Astrocyte (in vitro differentiated cells and primary cell): Measurements from ENCODE around the gene NEBL. TPM values are rescaled to one million over a fixed set of nuclear protein-coding genes. Genes with fewer than 3 reads are reported as not detected.
"Not testable (repeated sequence)": the region's sequence is repeated elsewhere in the genome, so short reads cannot be mapped to it uniquely, and the experiment has no call there.

Experiments
- DNase-seq: peaks from one replicate; pipeline ENCODE4 v3.0.0-alpha.2; 2010; ENCODE audit warnings: low read depth
- FAIRE-seq: peaks from 2 replicates; lab custom pipeline; 2011; peaks lifted over from hg19 to GRCh38; lab: Jason Lieb, UNC
- H2AFZ ChIP-seq: 2 replicates; pipeline ENCODE4 v1.6.0; 2012; ENCODE audit warnings: low read depth, low read length, inconsistent platforms
- H3K27ac ChIP-seq: 2 replicates; pipeline ENCODE4 v1.5.1; 2011; ENCODE audit warnings: low read depth, low read length, inconsistent platforms
- H3K27me3 ChIP-seq: 2 replicates; pipeline ENCODE4 v1.6.0; 2011; ENCODE audit warnings: low read length, inconsistent platforms; ENCODE audit not compliant: insufficient read depth
- H3K36me3 ChIP-seq: 2 replicates; pipeline ENCODE4 v1.5.1; 2011; ENCODE audit warnings: low read length, inconsistent platforms; ENCODE audit not compliant: insufficient read depth
- H3K4me1 ChIP-seq: 2 replicates; pipeline ENCODE4 v1.5.1; 2011; ENCODE audit warnings: low read length, inconsistent platforms; ENCODE audit not compliant: insufficient read depth
- H3K4me2 ChIP-seq: 2 replicates; pipeline ENCODE4 v1.6.0; 2012; ENCODE audit warnings: low read length, inconsistent platforms
- H3K4me3 ChIP-seq: 2 replicates; pipeline ENCODE4 v1.5.1; 2011; ENCODE audit warnings: low read depth, mild to moderate bottlenecking, low read length, inconsistent platforms; ENCODE audit not compliant: insufficient read depth
- H3K79me2 ChIP-seq: 2 replicates; pipeline ENCODE4 v1.6.0; 2012; ENCODE audit warnings: mild to moderate bottlenecking, low read length, inconsistent platforms; ENCODE audit not compliant: insufficient read depth
- H3K9ac ChIP-seq: 2 replicates; pipeline ENCODE4 v1.6.0; 2012; ENCODE audit warnings: mild to moderate bottlenecking, low read length, inconsistent platforms
- H3K9me3 ChIP-seq: 2 replicates; pipeline ENCODE4 v1.5.1; 2012; ENCODE audit warnings: low read depth, mild to moderate bottlenecking, low read length, inconsistent platforms; ENCODE audit not compliant: insufficient read depth
- H4K20me1 ChIP-seq: 2 replicates; pipeline ENCODE4 v1.6.0; 2012; ENCODE audit warnings: low read length, inconsistent platforms; ENCODE audit not compliant: insufficient read depth
- H3K27ac Mint-ChIP-seq: one replicate; pipeline ENCODE4 v1.8.0; 2021; ENCODE audit warnings: mild to moderate bottlenecking, mixed read lengths; ENCODE audit not compliant: unreplicated experiment
- H3K27me3 Mint-ChIP-seq: one replicate; pipeline ENCODE4 v1.8.0; 2021; ENCODE audit warnings: low read depth, mixed read lengths; ENCODE audit not compliant: unreplicated experiment
- H3K36me3 Mint-ChIP-seq: one replicate; pipeline ENCODE4 v1.8.0; 2021; ENCODE audit warnings: low read depth, mixed read lengths; ENCODE audit not compliant: unreplicated experiment
- H3K4me1 Mint-ChIP-seq: one replicate; pipeline ENCODE4 v1.8.0; 2021; ENCODE audit warnings: low read depth, mixed read lengths; ENCODE audit not compliant: unreplicated experiment
- H3K4me3 Mint-ChIP-seq: one replicate; pipeline ENCODE4 v1.8.0; 2021; ENCODE audit warnings: mild to moderate bottlenecking, moderate library complexity, mixed read lengths; ENCODE audit not compliant: unreplicated experiment
- H3K9me3 Mint-ChIP-seq: one replicate; pipeline ENCODE4 v1.8.0; 2021; ENCODE audit warnings: mild to moderate bottlenecking, mixed read lengths; ENCODE audit not compliant: unreplicated experiment
- EZH2 ChIP-seq: IDR thresholded peaks from 2 replicates; pipeline ENCODE4 v1.6.1; 2012; ENCODE audit warnings: mild to moderate bottlenecking, low read length, inconsistent platforms; ENCODE audit not compliant: insufficient read depth
- total RNA-seq: library from RNA; stranded (reverse); gene quantifications from 2 replicates; pipeline ENCODE4 v1.2.1, GENCODE V29; 2021
- TF ChIP-seq, protein P1 (sequence below): IDR thresholded peaks from 2 replicates; pipeline ENCODE4 v1.5.1; 2011; ENCODE audit warnings: low read depth, mild to moderate bottlenecking, inconsistent platforms, low read length, moderate library complexity; ENCODE audit not compliant: insufficient read depth

The NEBL gene
- total RNA-seq, 1 donor from 2014 or later: 6.0 TPM

DNA sequence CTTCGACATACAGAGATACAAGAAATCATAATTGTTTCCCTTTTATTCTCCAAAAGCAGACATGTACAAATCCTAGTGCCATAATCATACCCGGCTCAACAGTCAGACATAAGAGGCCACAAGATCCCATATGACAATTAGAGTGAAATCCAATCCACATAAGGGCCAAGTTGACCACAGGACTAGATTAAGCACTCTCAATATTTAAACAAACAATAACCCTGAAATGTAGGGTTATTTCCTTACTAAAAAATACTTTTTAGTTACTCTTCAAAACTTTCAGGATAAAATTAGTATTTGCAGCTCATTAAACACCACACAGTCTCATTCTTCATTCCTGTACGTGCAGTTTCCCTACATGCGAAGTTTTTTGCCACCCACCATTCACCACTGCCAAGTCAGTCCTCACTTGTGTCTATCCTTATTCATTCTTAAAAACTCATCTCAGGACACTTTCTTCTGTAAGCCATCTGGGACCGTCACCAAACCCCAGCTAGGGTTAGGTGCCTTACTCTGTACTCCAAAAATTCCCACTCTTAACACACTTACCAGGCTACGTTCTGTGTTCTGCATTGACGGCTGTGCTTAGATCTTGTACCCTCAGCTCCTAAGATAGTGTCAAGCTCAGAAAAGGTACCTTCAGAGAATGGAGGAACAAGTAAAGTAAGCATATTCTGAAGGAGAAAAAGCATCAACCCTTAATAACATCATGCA lies 47.8 kb upstream of the NEBL start:
- H3K4me3 Mint-ChIP-seq: no peak overlapping the region
- H3K27ac ChIP-seq: no peak overlapping the region

DNA sequence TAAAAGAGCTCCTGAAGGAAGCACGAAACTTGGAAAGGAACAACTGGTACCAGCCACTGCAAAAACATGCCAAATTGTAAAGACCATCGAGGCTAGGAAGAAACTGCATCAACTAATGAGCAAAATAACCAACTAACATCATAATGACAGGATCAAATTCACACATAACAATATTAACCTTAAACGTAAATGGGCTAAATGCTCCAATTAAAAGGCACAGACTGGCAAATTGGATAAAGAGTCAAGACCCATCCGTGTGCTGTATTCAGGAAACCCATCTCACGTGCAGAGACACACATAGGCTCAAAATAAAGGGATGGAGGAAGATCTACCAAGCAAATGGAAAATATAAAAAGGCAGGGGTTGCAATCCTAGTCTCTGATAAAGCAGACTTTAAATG lies 42.3 kb upstream of the NEBL start:
- H3K9ac ChIP-seq, H3K4me1 ChIP-seq, H4K20me1 ChIP-seq, H2AFZ ChIP-seq, H3K4me1 Mint-ChIP-seq, H3K36me3 ChIP-seq, H3K27me3 ChIP-seq, H3K4me2 ChIP-seq, H3K4me3 Mint-ChIP-seq, H3K79me2 ChIP-seq, H3K4me3 ChIP-seq, H3K27me3 Mint-ChIP-seq, DNase-seq, H3K27ac Mint-ChIP-seq, FAIRE-seq, H3K27ac ChIP-seq, H3K36me3 Mint-ChIP-seq, H3K9me3 ChIP-seq: not testable (repeated sequence)
- peaks cover 19% of the 10 kb centered on the region for H3K9me3 Mint-ChIP-seq

More for the DNA sequence above, 47.8 kb upstream of the NEBL start:
- FAIRE-seq (no peak), DNase-seq (no peak)
- Mint-ChIP-seq H3K9me3 (no peaks in the 10 kb centered on the region), H3K27me3 (no peaks in the 10 kb centered on the region), H3K4me1 (peaks cover 1% of the 10 kb centered on the region), H3K27ac (no peak overlapping the region), H3K36me3 (no peaks in the 10 kb centered on the region)
- Histone ChIP-seq H4K20me1 (no peaks in the 10 kb centered on the region), H2AFZ (no peak overlapping the region), H3K9me3 (no peaks in the 10 kb centered on the region), H3K36me3 (no peaks in the 10 kb centered on the region), H3K27me3 (no peaks in the 10 kb centered on the region), H3K79me2 (no peaks in the 10 kb centered on the region), H3K4me1 (no peaks in the 10 kb centered on the region), H3K4me2 (no peak overlapping the region), H3K4me3 (no peak overlapping the region), H3K9ac (no peak overlapping the region)
- TF ChIP-seq, protein P1, sequence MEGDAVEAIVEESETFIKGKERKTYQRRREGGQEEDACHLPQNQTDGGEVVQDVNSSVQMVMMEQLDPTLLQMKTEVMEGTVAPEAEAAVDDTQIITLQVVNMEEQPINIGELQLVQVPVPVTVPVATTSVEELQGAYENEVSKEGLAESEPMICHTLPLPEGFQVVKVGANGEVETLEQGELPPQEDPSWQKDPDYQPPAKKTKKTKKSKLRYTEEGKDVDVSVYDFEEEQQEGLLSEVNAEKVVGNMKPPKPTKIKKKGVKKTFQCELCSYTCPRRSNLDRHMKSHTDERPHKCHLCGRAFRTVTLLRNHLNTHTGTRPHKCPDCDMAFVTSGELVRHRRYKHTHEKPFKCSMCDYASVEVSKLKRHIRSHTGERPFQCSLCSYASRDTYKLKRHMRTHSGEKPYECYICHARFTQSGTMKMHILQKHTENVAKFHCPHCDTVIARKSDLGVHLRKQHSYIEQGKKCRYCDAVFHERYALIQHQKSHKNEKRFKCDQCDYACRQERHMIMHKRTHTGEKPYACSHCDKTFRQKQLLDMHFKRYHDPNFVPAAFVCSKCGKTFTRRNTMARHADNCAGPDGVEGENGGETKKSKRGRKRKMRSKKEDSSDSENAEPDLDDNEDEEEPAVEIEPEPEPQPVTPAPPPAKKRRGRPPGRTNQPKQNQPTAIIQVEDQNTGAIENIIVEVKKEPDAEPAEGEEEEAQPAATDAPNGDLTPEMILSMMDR: no peak
- TF ChIP-seq EZH2: no peak

DNA sequence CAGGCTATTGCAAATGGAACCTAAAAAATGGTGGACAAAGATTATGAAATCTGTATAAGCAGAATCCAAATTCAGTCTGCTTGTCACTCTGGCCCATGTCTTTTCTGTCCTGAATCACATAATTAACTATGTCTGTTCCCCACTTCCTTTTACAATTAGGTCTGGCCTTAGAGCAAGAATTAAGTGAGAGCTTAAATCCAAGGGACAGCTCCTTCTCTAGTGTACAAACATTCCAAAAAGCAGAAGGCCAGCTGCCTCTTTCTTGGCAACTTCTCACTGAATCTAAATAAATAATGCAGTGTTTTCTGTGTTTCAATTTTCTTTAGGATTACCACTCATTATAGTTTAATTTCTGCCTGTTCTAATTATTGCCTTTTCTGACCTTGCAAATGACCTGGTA lies 39.3 kb upstream of the NEBL start:
- FAIRE-seq: no peak
- no peaks in the 10 kb centered on the region for H3K36me3 ChIP-seq
- TF ChIP-seq EZH2: no peak
- TF ChIP-seq, protein P1: no peak

More for the DNA sequence above, 39.3 kb upstream of the NEBL start:
- Mint-ChIP-seq H3K9me3 (peaks cover 19% of the 10 kb centered on the region), H3K36me3 (peaks cover 4% of the 10 kb centered on the region), H3K27ac (no peak overlapping the region), H3K27me3 (no peaks in the 10 kb centered on the region), H3K4me1 (no peaks in the 10 kb centered on the region), H3K4me3 (no peak overlapping the region)
- no peaks in the 10 kb centered on the region for H3K4me1 ChIP-seq
- H3K4me3 ChIP-seq: no peak overlapping the region
- no peaks in the 10 kb centered on the region for H3K27me3 ChIP-seq
- no peaks in the 10 kb centered on the region for H3K9me3 ChIP-seq
- H2AFZ ChIP-seq: no peak overlapping the region
- no peaks in the 10 kb centered on the region for H4K20me1 ChIP-seq
- no peak overlapping the region for H3K4me2 ChIP-seq
- DNase-seq: no peak
- H3K27ac ChIP-seq: no peak overlapping the region
- no peak overlapping the region for H3K9ac ChIP-seq
- H3K79me2 ChIP-seq: no peaks in the 10 kb centered on the region
